Pancreas (tissue), 10 donors: ENCODE results near the gene GNA14. TPM values are rescaled to one million over a fixed set of nuclear protein-coding genes. Genes with fewer than 3 reads are reported as not detected.
"Not testable (repeated sequence)": the region's sequence is repeated elsewhere in the genome, so short reads cannot be mapped to it uniquely, and the experiment has no call there.

Source experiments
- ATAC-seq, 4 donors: fragments of 200-7000 bp; cut with Tn5 transposase; one replicate each; pipeline versions ENCODE4 v1.8.0 to v1.9.1; 2020; ENCODE audit warnings: mild to moderate bottlenecking in 4 of 4, moderate library complexity in 4 of 4
- DNase-seq, 6 donors: peaks; one replicate each; pipeline ENCODE4 v3.0.0-alpha.2; 2020
- FAIRE-seq: peaks from 2 replicates; lab custom pipeline; 2012; peaks lifted over from hg19 to GRCh38; lab: Jason Lieb, UNC
- H3K27ac ChIP-seq, 4 donors: fragments of 200-600 bp; sonication (generic); 1 replicate in 3 of 4; 2 replicates in 1 of 4; pipeline versions ENCODE4 v1.5.0 to v1.8.0; 2020
- H3K27me3 ChIP-seq, 4 donors: fragments of 200-600 bp; one replicate each; pipeline ENCODE4 v1.8.0; 2021
- H3K36me3 ChIP-seq, 3 donors: fragments of 200-600 bp; sonication (generic) in 1 of 3; one replicate each; pipeline versions ENCODE4 v1.5.0 to v1.8.0; 2020 to 2021
- H3K4me1 ChIP-seq, 3 donors: fragments of 200-600 bp; one replicate each; pipeline ENCODE4 v1.8.0; 2021
- H3K4me3 ChIP-seq, 4 donors: fragments of 200-600 bp; sonication (generic) in 2 of 4; one replicate each; pipeline versions ENCODE4 v1.5.0 to v1.8.0; 2020 to 2021
- H3K9me3 ChIP-seq, 4 donors: fragments of 200-600 bp; one replicate each; pipeline ENCODE4 v1.8.0; 2021
- CTCF ChIP-seq, 4 donors: fragments of 200-600 bp; sonication (generic) in 3 of 4; IDR thresholded peaks; one replicate each; pipeline versions ENCODE4 v1.5.0 to v1.8.0; 2021; ENCODE audit warnings: antibody characterized with exemption in 4 of 4
- WGBS, 2 donors: extraction: QIAGEN DNeasy Blood & Tissue Kit; methylation state at CpG; one replicate each; pipeline ENCODE4 v1.1.7; 2013; 5-methylcytosine and 5-hydroxymethylcytosine counted together
- intact Hi-C, 3 donors: fragments of 100-400 bp; cut with DNase I; formaldehyde crosslinking; loops; one replicate each; pipeline versions ENCODE4 v1.11.1 to v1.14.2; 2022
- polyA plus RNA-seq, 2 donors: library from polyadenylated mRNA; stranded (reverse); fragments of 200-250 nt; gene quantifications; one replicate each; pipeline ENCODE4 v1.2.3, GENCODE V29; 2013
- total RNA-seq, 6 donors: library from RNA; stranded (reverse); fragmentation: NEBNext Ultra II Directional in 4 of 6; extraction: Animal tissue kit (Norgen Biotek cat#: 25700) in 4 of 6; gene quantifications; one replicate each; pipeline versions ENCODE4 v1.2.1 to v1.2.4, GENCODE V29; 2021 to 2023
- donor health status: healthy with polysubstance abuse.
- donor health status: DM: no; HTN: no; CAD: no; lungs with moderate emphysema.
- donor health status: DM: no; HTN: no; CAD: no.
- donor health status: control.
- donor health status: control.
- donor health status: Bipolar disorder and iron deficiency.
- donor health status: DM: yes; HTN: yes; CAD: no.
- donor health status: DM: no; HTN: no; CAD: no.
- donor health status: DM: no; HTN: no; CAD: no.
- donor health status: DM: yes; HTN: yes; CAD: no.

Gene GNA14
- total and polyA plus RNA-seq, 8 donors, result 0.92 to 2.0 (median 1.5) TPM

- intact Hi-C loops, result no loop called here
- 72 to 78% methylated on average over 2 of the region's 2 CpGs for WGBS, 2 donors
Observed at GRCh38 chr9:77585335-77585786, 62.8 kb downstream of the GNA14 start.

DNA sequence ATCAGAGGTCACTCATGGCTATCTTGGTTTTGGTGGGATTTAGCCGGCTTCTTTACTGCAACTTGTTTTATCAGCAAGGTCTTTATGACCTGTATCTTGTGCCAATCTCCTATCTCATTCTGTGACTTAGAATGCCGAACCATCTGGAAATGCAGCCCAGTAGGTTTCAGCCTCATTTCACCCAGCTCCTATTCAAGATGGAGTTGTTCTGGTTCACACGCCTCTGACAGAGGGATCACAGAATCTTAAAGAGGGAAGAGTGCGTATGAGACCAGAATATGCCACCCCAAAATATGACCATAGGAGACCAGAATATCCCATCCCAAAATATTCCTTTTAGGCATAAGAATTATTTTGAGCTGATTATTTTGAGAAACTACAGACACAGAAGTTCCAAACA lies 63.2 kb downstream of the GNA14 start:
- FAIRE-seq, H3K36me3 ChIP-seq, ATAC-seq, intact Hi-C loops, H3K4me3 ChIP-seq, DNase-seq, H3K9me3 ChIP-seq, H3K27ac ChIP-seq, H3K27me3 ChIP-seq, H3K4me1 ChIP-seq: not testable (repeated sequence)
- WGBS, 2 donors, result 73 to 86% methylated on average over 4 of the region's 4 CpGs

More at GRCh38 chr9:77585335-77585786, 62.8 kb downstream of the GNA14 start:
- Histone ChIP-seq H3K36me3 (no peaks in the 10 kb centered on the region), H3K9me3 (no peaks in the 10 kb centered on the region), H3K27me3 (no peaks in the 10 kb centered on the region), H3K27ac (no peak overlapping the region), H3K4me1 (no peaks in the 10 kb centered on the region), H3K4me3 (no peak overlapping the region)
- no peak for TF ChIP-seq CTCF (IDR thresholded peaks at IDR 0.05)
- DNase-seq (no peak), FAIRE-seq (no peak), ATAC-seq (no peak)

GRCh38 chr9:77582961-77583576 lies 65.1 kb downstream of the GNA14 start:
- no peak overlapping the region for H3K4me3 ChIP-seq
- no peak overlapping the region for H3K27ac ChIP-seq
- FAIRE-seq (no peak), DNase-seq (no peak), ATAC-seq (no peak)
- no peaks in the 10 kb centered on the region for H3K36me3 ChIP-seq
- intact Hi-C loops, result no loop called here
- no peak for TF ChIP-seq CTCF (IDR thresholded peaks at IDR 0.05)
- no peaks in the 10 kb centered on the region for H3K4me1 ChIP-seq
- no peaks in the 10 kb centered on the region for H3K27me3 ChIP-seq
- WGBS, 2 donors, result 44 to 45% methylated on average over 5 of the region's 5 CpGs
- no peaks in the 10 kb centered on the region for H3K9me3 ChIP-seq

DNA sequence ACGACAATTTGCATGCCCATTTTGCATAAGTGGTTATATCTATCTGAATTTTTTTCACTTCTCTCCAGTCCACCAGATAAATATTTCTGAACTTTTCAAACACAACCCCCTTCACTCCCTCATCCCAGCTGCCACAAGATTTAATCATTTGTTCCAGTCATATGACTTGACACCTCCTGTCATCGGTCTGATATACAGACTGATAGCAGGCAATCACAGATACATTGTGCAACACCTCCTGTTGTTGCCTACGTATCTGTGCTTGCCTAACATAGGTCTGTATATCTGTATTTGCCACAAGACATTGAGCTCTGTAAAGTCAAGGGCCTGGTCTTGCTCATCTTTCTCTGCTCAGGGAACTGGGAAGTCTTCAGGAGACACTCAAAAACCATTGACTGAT lies 65.6 kb downstream of the GNA14 start:
- Histone ChIP-seq H3K4me1 (no peaks in the 10 kb centered on the region), H3K27me3 (no peaks in the 10 kb centered on the region), H3K4me3 (no peak overlapping the region), H3K27ac (no peak overlapping the region), H3K9me3 (no peaks in the 10 kb centered on the region), H3K36me3 (no peaks in the 10 kb centered on the region)
- FAIRE-seq (no peak), ATAC-seq (no peak), DNase-seq (no peak)
- TF ChIP-seq CTCF (IDR thresholded peaks at IDR 0.05), result no peak
- intact Hi-C loops, result no loop called here
- WGBS, 2 donors, result 64 to 65% methylated on average over 3 of the region's 3 CpGs

GRCh38 chr9:77575785-77576184 lies 72.3 kb downstream of the GNA14 start:
- ATAC-seq (no peak), FAIRE-seq (no peak), DNase-seq (no peak)
- WGBS, 2 donors, result 54 to 58% methylated on average over 2 of the region's 2 CpGs
- no peak overlapping the region for H3K4me3 ChIP-seq
- H3K9me3 ChIP-seq, result no peaks in the 10 kb centered on the region
- H3K27ac ChIP-seq, result no peak overlapping the region
- TF ChIP-seq CTCF (IDR thresholded peaks at IDR 0.05), result no peak
- intact Hi-C loops, result no loop called here
- H3K27me3 ChIP-seq, result no peaks in the 10 kb centered on the region
- no peaks in the 10 kb centered on the region for H3K36me3 ChIP-seq
- H3K4me1 ChIP-seq, result no peaks in the 10 kb centered on the region
